ENCODE results near the gene CAPZB.

The CAPZB gene

DNA sequence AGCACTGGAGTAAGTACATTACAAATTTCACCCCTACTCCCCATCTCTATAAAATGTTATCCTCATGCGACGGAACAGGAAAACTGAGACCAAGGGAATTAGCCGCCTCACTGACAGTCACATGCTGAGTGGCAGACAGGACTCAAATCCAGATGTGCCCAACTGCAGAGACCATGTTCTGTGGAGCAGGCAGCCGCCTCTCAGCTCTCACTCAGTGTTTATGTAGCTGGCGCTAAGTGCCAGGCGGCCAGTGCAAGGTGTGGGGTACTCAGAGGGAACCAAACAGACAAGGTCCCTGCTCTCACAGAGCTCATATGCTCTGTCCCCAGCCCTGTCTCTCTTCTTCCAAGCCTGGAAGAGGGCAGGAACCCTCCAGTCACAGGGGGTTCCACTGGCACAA lies 5.1 kb downstream of the CAPZB start:
- peaks cover 50 to 90% of the 10 kb centered on the region in 2 donors for H3K4me1 ChIP-seq (ENCODE audit: control insufficient read depth in 1 of 2, insufficient read depth in 2 of 2, low read length in 2 of 2)
- no peaks in the 10 kb centered on the region for H3K27me3 ChIP-seq (ENCODE audit: low read depth, low read length)
- H3K36me3 ChIP-seq (ENCODE audit: control insufficient read depth in 1 of 2, insufficient read depth in 2 of 2, low read length in 2 of 2): peaks cover 0 to 4% of the 10 kb centered on the region in 2 donors
- no peaks in the 10 kb centered on the region for H3K9me3 ChIP-seq (ENCODE audit: control insufficient read depth in 1 of 2, low read length in 2 of 2)
- no peak overlapping the region for H3K27ac ChIP-seq (ENCODE audit: low read length)
- H3K4me3 ChIP-seq (ENCODE audit: low read depth in 1 of 2, low read length in 2 of 2): no peak overlapping the region

DNA sequence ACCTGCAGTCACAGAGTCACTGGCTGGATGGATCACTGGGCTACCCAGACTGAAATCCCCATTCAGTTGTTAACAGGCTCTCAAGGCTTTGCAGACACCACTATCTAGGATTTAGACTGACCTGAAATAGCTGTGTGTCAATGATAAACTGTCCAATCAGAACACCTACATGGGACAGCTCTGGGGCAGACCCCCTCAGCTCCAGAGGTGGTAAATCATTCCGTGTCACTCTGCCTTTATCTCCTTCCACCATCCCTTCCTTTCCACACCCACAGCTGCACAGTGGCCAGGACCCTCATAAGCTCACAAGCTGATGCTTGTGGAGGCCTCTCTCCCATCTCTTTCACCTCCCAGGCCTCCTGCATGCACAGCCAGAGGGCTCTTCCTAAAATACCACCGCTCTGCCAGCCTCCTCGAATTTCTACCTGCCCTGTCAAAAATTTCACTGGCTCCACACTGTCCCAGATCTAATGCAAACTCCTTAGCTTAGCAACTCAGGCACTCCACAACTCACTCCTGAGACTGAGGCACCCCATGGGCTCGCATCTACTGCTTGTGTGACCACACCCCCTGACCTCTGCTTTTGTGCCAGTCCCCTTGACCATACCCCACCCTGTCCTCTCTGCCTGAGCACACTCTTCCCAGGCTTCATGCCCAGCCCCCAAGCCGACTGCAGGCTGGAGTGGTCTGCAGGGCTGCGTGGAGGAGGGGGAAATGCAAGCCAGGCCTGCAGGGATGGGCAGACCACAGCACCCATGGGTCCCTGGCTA lies 5.8 kb downstream of the CAPZB start:
- Histone ChIP-seq H3K36me3 (ENCODE audit: control insufficient read depth in 1 of 2, insufficient read depth in 2 of 2, low read length in 2 of 2) (peaks cover 0 to 4% of the 10 kb centered on the region in 2 donors), H3K4me1 (ENCODE audit: control insufficient read depth in 1 of 2, insufficient read depth in 2 of 2, low read length in 2 of 2) (peaks cover 51 to 96% of the 10 kb centered on the region in 2 donors), H3K9me3 (ENCODE audit: control insufficient read depth in 1 of 2, low read length in 2 of 2) (no peaks in the 10 kb centered on the region), H3K4me3 (ENCODE audit: low read depth in 1 of 2, low read length in 2 of 2) (no peak overlapping the region), H3K27me3 (ENCODE audit: low read depth, low read length) (no peaks in the 10 kb centered on the region), H3K27ac (ENCODE audit: low read length) (no peak overlapping the region)

DNA sequence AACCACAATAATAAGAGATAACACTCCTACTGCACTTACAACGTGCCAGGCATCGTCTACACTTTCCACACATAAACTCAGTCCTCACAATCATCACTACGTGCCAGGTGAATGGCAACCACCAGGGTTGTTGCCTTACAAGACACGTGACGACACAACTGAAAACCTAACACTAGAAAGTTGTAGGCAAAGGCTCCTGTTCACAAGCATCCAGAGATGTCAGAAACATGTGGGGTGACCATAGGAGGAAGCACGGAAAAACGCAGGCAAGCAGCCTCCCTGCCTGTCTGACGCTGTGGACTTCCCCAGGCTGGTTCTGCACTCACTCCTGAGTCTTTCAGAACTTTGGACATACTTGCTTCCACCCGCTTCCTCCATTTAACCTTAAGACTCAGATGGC lies 7.0 kb downstream of the CAPZB start:
- Histone ChIP-seq H3K27ac (ENCODE audit: low read length) (peak overlapping the region; percentile 47), H3K4me1 (ENCODE audit: control insufficient read depth in 1 of 2, insufficient read depth in 2 of 2, low read length in 2 of 2) (peaks cover 43 to 90% of the 10 kb centered on the region in 2 donors), H3K4me3 (ENCODE audit: low read depth in 1 of 2, low read length in 2 of 2) (no peak overlapping the region), H3K36me3 (ENCODE audit: control insufficient read depth in 1 of 2, insufficient read depth in 2 of 2, low read length in 2 of 2) (peaks cover 0 to 4% of the 10 kb centered on the region in 2 donors), H3K9me3 (ENCODE audit: control insufficient read depth in 1 of 2, low read length in 2 of 2) (no peaks in the 10 kb centered on the region), H3K27me3 (ENCODE audit: low read depth, low read length) (no peaks in the 10 kb centered on the region)

- no peak overlapping the region for H3K4me3 ChIP-seq (ENCODE audit: low read depth in 1 of 2, low read length in 2 of 2)
- H3K27ac ChIP-seq (ENCODE audit: low read length): peak overlapping the region; percentile 56
- H3K36me3 ChIP-seq (ENCODE audit: control insufficient read depth in 1 of 2, insufficient read depth in 2 of 2, low read length in 2 of 2): peaks cover 0 to 4% of the 10 kb centered on the region in 2 donors
- H3K9me3 ChIP-seq (ENCODE audit: control insufficient read depth in 1 of 2, low read length in 2 of 2): no peaks in the 10 kb centered on the region
- peaks cover 40 to 88% of the 10 kb centered on the region in 2 donors for H3K4me1 ChIP-seq (ENCODE audit: control insufficient read depth in 1 of 2, insufficient read depth in 2 of 2, low read length in 2 of 2)
- no peaks in the 10 kb centered on the region for H3K27me3 ChIP-seq (ENCODE audit: low read depth, low read length)
Measured at GRCh38 chr1:19477284-19478249, 7.8 kb downstream of the CAPZB start.

GRCh38 chr1:19476450-19477190 lies 8.7 kb downstream of the CAPZB start:
- H3K4me1 ChIP-seq (ENCODE audit: control insufficient read depth in 1 of 2, insufficient read depth in 2 of 2, low read length in 2 of 2): peaks cover 35 to 86% of the 10 kb centered on the region in 2 donors
- peak overlapping the region; percentile 67 for H3K27ac ChIP-seq (ENCODE audit: low read length)
- peak overlapping the region in 1 of 2 donors; percentile 8 for H3K4me3 ChIP-seq (ENCODE audit: low read depth in 1 of 2, low read length in 2 of 2)
- peaks cover 4 to 5% of the 10 kb centered on the region in 2 donors for H3K36me3 ChIP-seq (ENCODE audit: control insufficient read depth in 1 of 2, insufficient read depth in 2 of 2, low read length in 2 of 2)
- H3K9me3 ChIP-seq (ENCODE audit: control insufficient read depth in 1 of 2, low read length in 2 of 2): no peaks in the 10 kb centered on the region
- H3K27me3 ChIP-seq (ENCODE audit: low read depth, low read length): no peaks in the 10 kb centered on the region

DNA sequence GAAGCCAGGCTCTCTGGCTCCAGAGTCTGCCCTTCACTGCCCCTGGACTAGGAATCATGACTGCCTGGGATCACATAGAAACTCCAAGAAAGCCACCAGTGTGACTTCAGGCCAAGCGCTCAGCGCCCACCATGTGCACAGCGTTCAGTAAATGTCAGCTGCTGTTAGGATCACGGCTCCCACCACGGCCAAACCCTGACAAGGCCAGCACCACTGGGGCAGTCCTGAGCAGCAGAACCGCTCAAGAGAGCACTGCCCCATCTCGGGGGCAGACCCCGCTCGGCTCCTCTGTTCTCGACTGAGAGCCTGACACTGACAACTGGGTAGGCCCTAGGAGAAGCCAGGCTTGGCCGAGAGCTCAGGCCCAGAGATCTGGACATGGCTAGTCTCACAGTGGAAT lies 10.0 kb downstream of the CAPZB start:
- H3K4me1 ChIP-seq (ENCODE audit: control insufficient read depth in 1 of 2, insufficient read depth in 2 of 2, low read length in 2 of 2): peaks cover 26 to 84% of the 10 kb centered on the region in 2 donors

DNA sequence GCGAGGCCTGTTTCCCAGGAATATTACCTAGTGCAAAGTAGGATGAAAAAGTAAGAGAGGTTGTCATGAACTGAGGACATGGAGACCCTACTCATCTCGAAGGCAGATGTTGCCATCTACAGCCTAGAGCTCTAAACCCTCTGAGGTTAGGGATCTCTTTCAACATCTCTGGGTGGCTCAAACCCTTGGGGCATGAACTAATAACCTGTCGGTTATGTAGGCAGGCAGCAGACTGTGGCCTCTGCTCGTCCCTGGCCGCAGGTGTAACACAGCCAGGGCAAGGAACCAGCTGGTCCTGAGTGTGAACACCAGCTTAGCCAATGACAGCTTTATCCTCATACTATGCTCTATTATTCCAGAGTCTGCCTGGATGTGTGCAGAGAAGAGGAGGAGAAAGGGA lies 13.2 kb downstream of the CAPZB start:
- H3K4me1 ChIP-seq (ENCODE audit: control insufficient read depth in 1 of 2, insufficient read depth in 2 of 2, low read length in 2 of 2): peaks cover 33 to 83% of the 10 kb centered on the region in 2 donors
- H3K27ac ChIP-seq (ENCODE audit: low read length): no peak overlapping the region
- no peaks in the 10 kb centered on the region for H3K9me3 ChIP-seq (ENCODE audit: control insufficient read depth in 1 of 2, low read length in 2 of 2)
- H3K36me3 ChIP-seq (ENCODE audit: control insufficient read depth in 1 of 2, insufficient read depth in 2 of 2, low read length in 2 of 2): peaks cover 0 to 5% of the 10 kb centered on the region in 2 donors
- H3K4me3 ChIP-seq (ENCODE audit: low read depth in 1 of 2, low read length in 2 of 2): no peak overlapping the region
- H3K27me3 ChIP-seq (ENCODE audit: low read depth, low read length): no peaks in the 10 kb centered on the region

More for the DNA sequence above, 10.0 kb downstream of the CAPZB start:
- Histone ChIP-seq H3K27ac (ENCODE audit: low read length) (no peak overlapping the region), H3K27me3 (ENCODE audit: low read depth, low read length) (no peaks in the 10 kb centered on the region), H3K4me3 (ENCODE audit: low read depth in 1 of 2, low read length in 2 of 2) (no peak overlapping the region), H3K9me3 (ENCODE audit: control insufficient read depth in 1 of 2, low read length in 2 of 2) (no peaks in the 10 kb centered on the region), H3K36me3 (ENCODE audit: control insufficient read depth in 1 of 2, insufficient read depth in 2 of 2, low read length in 2 of 2) (peaks cover 4 to 5% of the 10 kb centered on the region in 2 donors)

- H3K27me3 ChIP-seq (ENCODE audit: low read depth, low read length): no peaks in the 10 kb centered on the region
- H3K4me3 ChIP-seq (ENCODE audit: low read depth in 1 of 2, low read length in 2 of 2): no peak overlapping the region
- peaks cover 36 to 79% of the 10 kb centered on the region in 2 donors for H3K4me1 ChIP-seq (ENCODE audit: control insufficient read depth in 1 of 2, insufficient read depth in 2 of 2, low read length in 2 of 2)
Measured at GRCh38 chr1:19469004-19469403, 16.3 kb downstream of the CAPZB start.

DNA sequence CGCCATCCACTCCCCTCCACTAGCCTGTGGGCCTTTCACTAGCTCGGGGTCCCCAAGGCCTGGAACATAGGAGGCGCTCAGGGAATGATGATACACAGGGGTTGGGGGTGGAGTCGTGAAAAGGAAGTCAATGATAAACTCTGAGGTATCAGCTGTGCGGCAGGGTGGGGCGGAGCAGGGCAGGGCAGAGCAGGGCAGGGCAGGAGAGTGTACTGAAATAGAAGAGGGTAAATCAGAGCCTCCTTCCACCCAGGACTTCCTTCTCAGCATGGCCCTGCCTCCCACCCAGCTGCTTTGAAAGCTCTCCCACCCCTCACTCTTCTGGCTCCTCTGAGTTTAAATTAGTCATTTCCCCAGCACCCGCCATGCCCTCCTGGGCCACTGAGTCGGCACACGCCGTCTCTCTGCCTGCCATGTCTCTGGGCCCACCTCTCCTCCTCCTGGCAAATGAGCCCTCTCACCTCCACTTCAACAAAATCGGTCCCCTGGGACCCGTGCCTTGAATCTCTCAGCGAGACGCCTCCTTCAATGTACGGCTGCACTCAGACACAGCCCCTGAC lies 16.9 kb downstream of the CAPZB start:
- Histone ChIP-seq H3K27ac (ENCODE audit: low read length) (peak overlapping the region; percentile 93), H3K36me3 (ENCODE audit: control insufficient read depth in 1 of 2, insufficient read depth in 2 of 2, low read length in 2 of 2) (peaks cover 0 to 5% of the 10 kb centered on the region in 2 donors), H3K4me1 (ENCODE audit: control insufficient read depth in 1 of 2, insufficient read depth in 2 of 2, low read length in 2 of 2) (peaks cover 37 to 82% of the 10 kb centered on the region in 2 donors), H3K9me3 (ENCODE audit: control insufficient read depth in 1 of 2, low read length in 2 of 2) (no peaks in the 10 kb centered on the region), H3K27me3 (ENCODE audit: low read depth, low read length) (no peaks in the 10 kb centered on the region), H3K4me3 (ENCODE audit: low read depth in 1 of 2, low read length in 2 of 2) (no peak overlapping the region)

More at GRCh38 chr1:19469004-19469403, 16.3 kb downstream of the CAPZB start:
- H3K9me3 ChIP-seq (ENCODE audit: control insufficient read depth in 1 of 2, low read length in 2 of 2): no peaks in the 10 kb centered on the region
- H3K27ac ChIP-seq (ENCODE audit: low read length): peak overlapping the region; percentile 93
- peaks cover 0 to 5% of the 10 kb centered on the region in 2 donors for H3K36me3 ChIP-seq (ENCODE audit: control insufficient read depth in 1 of 2, insufficient read depth in 2 of 2, low read length in 2 of 2)

DNA sequence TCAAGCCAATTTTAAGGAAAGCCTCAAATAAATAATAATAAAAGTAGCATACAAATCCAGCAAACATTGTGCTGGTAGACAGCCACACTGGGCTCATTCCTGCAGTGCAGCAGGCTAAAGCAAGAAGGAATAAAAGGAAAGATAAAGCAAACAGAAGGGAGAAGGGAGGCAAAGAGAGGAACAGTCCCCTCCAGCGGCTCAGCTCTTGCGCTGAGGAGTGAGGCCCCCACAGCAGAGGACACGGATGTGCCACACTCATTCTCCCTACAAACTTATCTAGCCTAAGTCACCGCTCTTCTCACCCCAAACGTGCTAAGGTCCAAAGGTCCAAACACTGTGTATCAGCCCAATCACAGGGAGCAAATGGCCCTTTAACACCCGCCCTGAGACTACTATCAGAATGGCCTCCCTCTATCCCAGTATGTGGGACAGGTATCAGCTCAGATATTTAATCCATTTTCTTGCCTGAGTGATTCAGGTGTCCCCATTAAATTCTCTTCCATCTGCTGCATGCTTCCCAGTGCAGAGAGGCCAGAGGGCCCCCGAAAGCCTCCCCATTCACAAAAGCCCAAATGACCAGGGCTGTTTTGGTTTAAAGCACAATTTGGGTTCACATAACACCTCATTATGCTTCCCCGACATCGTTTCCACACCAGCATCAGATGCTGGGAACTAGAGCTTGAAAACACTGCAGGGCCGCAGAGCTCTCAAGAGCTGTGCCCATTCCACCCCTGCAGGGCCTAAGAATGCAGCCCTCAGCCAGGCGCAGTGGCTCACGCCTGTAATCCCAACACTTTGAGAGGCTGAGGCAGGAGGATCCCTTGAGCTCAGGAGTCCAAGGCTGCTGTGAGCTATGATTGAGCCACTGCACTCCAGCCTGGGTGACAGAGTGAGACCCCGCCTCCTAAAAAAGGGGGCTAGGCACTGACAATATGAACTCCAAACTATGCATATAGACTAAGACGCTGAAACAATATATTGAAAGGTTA lies 17.8 kb downstream of the CAPZB start:
- H3K36me3 ChIP-seq (ENCODE audit: control insufficient read depth in 1 of 2, insufficient read depth in 2 of 2, low read length in 2 of 2): peaks cover 0 to 5% of the 10 kb centered on the region in 2 donors
- peaks cover 46 to 83% of the 10 kb centered on the region in 2 donors for H3K4me1 ChIP-seq (ENCODE audit: control insufficient read depth in 1 of 2, insufficient read depth in 2 of 2, low read length in 2 of 2)
- H3K4me3 ChIP-seq (ENCODE audit: low read depth in 1 of 2, low read length in 2 of 2): no peak overlapping the region
- H3K27me3 ChIP-seq (ENCODE audit: low read depth, low read length): no peaks in the 10 kb centered on the region
- H3K9me3 ChIP-seq (ENCODE audit: control insufficient read depth in 1 of 2, low read length in 2 of 2): no peaks in the 10 kb centered on the region
- H3K27ac ChIP-seq (ENCODE audit: low read length): peak overlapping the region; percentile 93

All from muscle layer of duodenum (tissue), 2 donors.